ENCODE data around the gene OR7A10. TPM values are rescaled to one million over a fixed set of nuclear protein-coding genes. Genes with fewer than 3 reads are reported as not detected.

OR7A10 gene
- total RNA-seq, 2 experiments from 2014 or later, result not detected

DNA sequence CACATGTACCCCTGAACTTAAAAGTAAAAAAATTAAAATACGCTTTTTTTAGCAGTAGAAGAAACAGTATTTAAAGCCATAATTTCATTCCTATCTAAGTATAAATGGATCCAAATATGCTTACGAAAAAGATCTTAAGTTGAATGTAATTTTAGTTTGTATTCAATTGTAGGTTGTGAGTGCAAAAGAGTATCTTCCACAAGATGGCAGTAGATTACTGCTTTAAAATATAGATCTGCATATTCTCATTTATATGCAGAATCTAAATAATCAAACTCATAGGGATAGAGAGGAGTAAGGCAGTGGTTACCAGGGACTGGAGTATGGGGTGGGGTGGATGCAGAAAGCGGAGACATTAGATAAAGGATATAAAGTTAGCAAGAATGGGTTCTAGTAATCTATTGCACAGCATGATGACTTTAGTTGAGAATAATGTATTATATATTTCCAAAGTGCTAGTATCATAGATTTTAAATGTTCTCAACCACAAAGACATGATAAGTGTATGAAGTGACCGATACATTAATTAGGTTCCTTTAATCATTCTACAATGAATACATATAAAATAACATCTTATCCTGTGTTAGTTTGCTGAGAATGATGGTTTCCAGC is 23.0 kb upstream of the OR7A10 start:
- no peak overlapping the region for H3K4me3 Mint-ChIP-seq
- no peak overlapping the region for H3K27ac Mint-ChIP-seq
- no peaks in the 10 kb centered on the region for H3K9me3 Mint-ChIP-seq
- ATAC-seq (no peak), DNase-seq (no peak)
- POLR2A ChIA-PET, result no interaction called here
- no peaks in the 10 kb centered on the region for H3K36me3 Mint-ChIP-seq (ENCODE audit: low read depth)
- TF ChIP-seq, protein P1, sequence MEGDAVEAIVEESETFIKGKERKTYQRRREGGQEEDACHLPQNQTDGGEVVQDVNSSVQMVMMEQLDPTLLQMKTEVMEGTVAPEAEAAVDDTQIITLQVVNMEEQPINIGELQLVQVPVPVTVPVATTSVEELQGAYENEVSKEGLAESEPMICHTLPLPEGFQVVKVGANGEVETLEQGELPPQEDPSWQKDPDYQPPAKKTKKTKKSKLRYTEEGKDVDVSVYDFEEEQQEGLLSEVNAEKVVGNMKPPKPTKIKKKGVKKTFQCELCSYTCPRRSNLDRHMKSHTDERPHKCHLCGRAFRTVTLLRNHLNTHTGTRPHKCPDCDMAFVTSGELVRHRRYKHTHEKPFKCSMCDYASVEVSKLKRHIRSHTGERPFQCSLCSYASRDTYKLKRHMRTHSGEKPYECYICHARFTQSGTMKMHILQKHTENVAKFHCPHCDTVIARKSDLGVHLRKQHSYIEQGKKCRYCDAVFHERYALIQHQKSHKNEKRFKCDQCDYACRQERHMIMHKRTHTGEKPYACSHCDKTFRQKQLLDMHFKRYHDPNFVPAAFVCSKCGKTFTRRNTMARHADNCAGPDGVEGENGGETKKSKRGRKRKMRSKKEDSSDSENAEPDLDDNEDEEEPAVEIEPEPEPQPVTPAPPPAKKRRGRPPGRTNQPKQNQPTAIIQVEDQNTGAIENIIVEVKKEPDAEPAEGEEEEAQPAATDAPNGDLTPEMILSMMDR (IDR thresholded peaks at IDR 0.05), result peak; percentile 49
- CTCF ChIA-PET, result no interaction called here
- H3K27me3 Mint-ChIP-seq, result peaks cover 33% of the 10 kb centered on the region
- intact Hi-C loops (cut with micrococcal nuclease), result no loop called here
- H3K4me1 Mint-ChIP-seq (ENCODE audit: low read depth), result no peaks in the 10 kb centered on the region

GRCh38 chr19:14868497-14868896 is 19.8 kb upstream of the OR7A10 start:
- CTCF ChIA-PET, result interaction anchor here (1.4 kb wide), 2 partner anchors 82 to 312 kb away, joined by 3 to 4 read pairs; no protein-coding TSS in a partner anchor
- DNase-seq (no peak), ATAC-seq (no peak)
- POLR2A ChIA-PET, result no interaction called here
- H3K36me3 Mint-ChIP-seq (ENCODE audit: low read depth), result no peaks in the 10 kb centered on the region
- no peaks in the 10 kb centered on the region for H3K9me3 Mint-ChIP-seq
- H3K27ac Mint-ChIP-seq, result no peak overlapping the region
- H3K27me3 Mint-ChIP-seq, result peaks cover 32% of the 10 kb centered on the region
- intact Hi-C loops (cut with micrococcal nuclease), result no loop called here
- TF ChIP-seq, protein P1 (IDR thresholded peaks at IDR 0.05), result no peak
- no peaks in the 10 kb centered on the region for H3K4me1 Mint-ChIP-seq (ENCODE audit: low read depth)
- no peak overlapping the region for H3K4me3 Mint-ChIP-seq

DNA sequence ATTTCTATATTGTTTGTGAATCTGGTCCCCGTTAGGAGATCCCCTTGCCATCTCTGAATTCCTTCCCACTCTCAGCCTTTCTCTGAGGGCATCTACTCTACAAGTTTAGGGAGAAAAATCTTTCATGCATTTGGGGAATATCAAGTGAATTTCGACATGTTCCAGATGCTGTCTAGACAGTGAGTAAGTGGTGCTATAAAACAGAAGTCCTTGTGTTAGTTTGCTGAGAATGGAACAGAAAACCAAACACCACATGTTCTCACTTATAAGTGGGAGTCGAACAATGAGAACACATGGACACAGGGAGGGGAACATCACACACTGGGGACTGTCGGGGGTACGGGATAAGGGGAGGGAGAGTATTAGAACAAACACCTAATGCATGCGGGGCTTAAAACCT is 5.1 kb downstream of the OR7A10 start:
- intact Hi-C loops (cut with micrococcal nuclease), result no loop called here
- DNase-seq (no peak), ATAC-seq (no peak)
- Mint-ChIP-seq H3K9me3 (no peaks in the 10 kb centered on the region), H3K27me3 (peaks cover 11% of the 10 kb centered on the region), H3K27ac (no peak overlapping the region), H3K4me3 (no peak overlapping the region), H3K36me3 (ENCODE audit: low read depth) (no peaks in the 10 kb centered on the region), H3K4me1 (ENCODE audit: low read depth) (no peaks in the 10 kb centered on the region)
- ChIA-PET POLR2A (no interaction called here), CTCF (no interaction called here)
- TF ChIP-seq, protein P1 (IDR thresholded peaks at IDR 0.05), result no peak

GRCh38 chr19:14843169-14843568 is 5.6 kb downstream of the OR7A10 start:
- ATAC-seq (no peak), DNase-seq (no peak)
- Mint-ChIP-seq H3K27ac (no peak overlapping the region), H3K9me3 (no peaks in the 10 kb centered on the region), H3K27me3 (peaks cover 11% of the 10 kb centered on the region), H3K36me3 (ENCODE audit: low read depth) (no peaks in the 10 kb centered on the region), H3K4me3 (no peak overlapping the region), H3K4me1 (ENCODE audit: low read depth) (no peaks in the 10 kb centered on the region)
- intact Hi-C loops (cut with micrococcal nuclease), result no loop called here
- TF ChIP-seq, protein P1 (IDR thresholded peaks at IDR 0.05), result no peak
- CTCF ChIA-PET, result no interaction called here
- POLR2A ChIA-PET, result no interaction called here

GRCh38 chr19:14840206-14840605 is 8.5 kb downstream of the OR7A10 start:
- TF ChIP-seq, protein P1 (IDR thresholded peaks at IDR 0.05), result no peak
- no peak overlapping the region for H3K4me3 Mint-ChIP-seq
- H3K9me3 Mint-ChIP-seq, result no peaks in the 10 kb centered on the region
- H3K4me1 Mint-ChIP-seq (ENCODE audit: low read depth), result no peaks in the 10 kb centered on the region
- no peaks in the 10 kb centered on the region for H3K36me3 Mint-ChIP-seq (ENCODE audit: low read depth)
- DNase-seq, result no peak
- intact Hi-C loops (cut with micrococcal nuclease), result no loop called here
- ChIA-PET CTCF (no interaction called here), POLR2A (no interaction called here)
- ATAC-seq, result no peak
- H3K27me3 Mint-ChIP-seq, result peaks cover 13% of the 10 kb centered on the region
- H3K27ac Mint-ChIP-seq, result no peak overlapping the region
